NCI-H345 treated with DMSO at 0.1 percent for 48 hours (cell line): ENCODE measurements around the gene IQGAP1.
"Not testable (repeated sequence)": the region's sequence is repeated elsewhere in the genome, so short reads cannot be mapped to it uniquely, and the experiment has no call there.

Experiments used
- DNase-seq: peaks from one replicate; lab custom pipeline; 2025; ENCODE audit not compliant: unreplicated experiment; lab: John Stamatoyannopoulos, UW

The IQGAP1 gene

DNA sequence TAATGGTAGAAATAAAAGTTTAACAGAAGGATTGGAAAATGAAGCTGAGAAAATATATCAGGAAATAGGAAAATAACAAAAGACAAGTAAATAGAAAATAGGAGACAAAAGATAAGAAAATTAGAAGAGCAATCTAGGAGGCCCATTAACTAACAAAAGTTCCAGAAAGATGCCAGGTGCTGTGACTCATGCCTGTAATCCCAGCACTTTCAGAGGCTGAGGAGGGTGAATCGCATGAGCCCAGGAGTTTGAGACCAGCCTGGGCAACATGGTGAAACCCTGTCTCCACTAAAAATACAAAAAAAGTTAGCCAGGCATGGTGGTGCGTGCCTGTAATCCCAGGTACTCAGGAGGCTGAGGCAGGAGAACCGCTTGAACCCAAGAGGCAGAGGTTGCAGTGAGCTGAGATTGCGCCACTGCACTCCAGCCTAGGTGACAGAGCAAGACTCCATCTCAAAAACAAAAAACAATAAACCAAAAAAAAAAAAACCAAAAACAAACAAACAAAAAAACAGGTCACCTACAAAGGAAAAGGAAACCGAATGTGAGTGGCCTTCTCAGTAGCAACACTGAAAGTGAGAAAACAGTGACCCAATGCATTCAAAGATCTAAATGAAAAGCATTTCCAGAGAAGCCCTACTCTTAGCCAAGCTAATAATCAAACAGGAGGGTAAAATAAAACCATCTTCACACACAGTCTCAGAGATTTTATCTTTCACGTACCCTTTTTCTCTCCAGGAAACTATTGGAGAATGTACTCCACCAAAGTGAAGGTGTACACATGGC lies 136.2 kb downstream of the IQGAP1 start:
- DNase-seq: not testable (repeated sequence)

DNA sequence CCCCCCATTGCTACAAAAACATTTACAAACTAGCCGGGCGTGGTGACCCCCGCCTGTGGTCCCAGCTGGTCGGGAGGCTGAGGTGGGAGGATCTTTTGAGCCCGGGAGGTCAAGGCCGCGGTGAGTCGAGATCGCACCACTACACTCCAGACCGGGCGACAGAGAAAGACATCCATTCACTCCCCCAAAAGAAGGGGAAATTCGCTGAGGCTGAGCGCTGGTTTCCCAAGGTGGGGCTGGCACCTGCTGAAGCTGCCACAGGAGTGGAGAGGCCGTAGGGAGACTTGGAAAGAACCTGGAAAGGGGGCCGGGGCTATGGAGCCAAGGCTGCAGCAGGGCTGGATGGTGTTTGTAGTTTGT lies 140.9 kb downstream of the IQGAP1 start:
- no peak for DNase-seq

GRCh38 chr15:90529371-90530249 lies 141.6 kb downstream of the IQGAP1 start, which contains the start of gene CRTC3:
Gene CRTC3 (plus strand): TSS chr15:90529923. CDS start chr15:90530072, 149 bp downstream.
- no peak for DNase-seq

DNA sequence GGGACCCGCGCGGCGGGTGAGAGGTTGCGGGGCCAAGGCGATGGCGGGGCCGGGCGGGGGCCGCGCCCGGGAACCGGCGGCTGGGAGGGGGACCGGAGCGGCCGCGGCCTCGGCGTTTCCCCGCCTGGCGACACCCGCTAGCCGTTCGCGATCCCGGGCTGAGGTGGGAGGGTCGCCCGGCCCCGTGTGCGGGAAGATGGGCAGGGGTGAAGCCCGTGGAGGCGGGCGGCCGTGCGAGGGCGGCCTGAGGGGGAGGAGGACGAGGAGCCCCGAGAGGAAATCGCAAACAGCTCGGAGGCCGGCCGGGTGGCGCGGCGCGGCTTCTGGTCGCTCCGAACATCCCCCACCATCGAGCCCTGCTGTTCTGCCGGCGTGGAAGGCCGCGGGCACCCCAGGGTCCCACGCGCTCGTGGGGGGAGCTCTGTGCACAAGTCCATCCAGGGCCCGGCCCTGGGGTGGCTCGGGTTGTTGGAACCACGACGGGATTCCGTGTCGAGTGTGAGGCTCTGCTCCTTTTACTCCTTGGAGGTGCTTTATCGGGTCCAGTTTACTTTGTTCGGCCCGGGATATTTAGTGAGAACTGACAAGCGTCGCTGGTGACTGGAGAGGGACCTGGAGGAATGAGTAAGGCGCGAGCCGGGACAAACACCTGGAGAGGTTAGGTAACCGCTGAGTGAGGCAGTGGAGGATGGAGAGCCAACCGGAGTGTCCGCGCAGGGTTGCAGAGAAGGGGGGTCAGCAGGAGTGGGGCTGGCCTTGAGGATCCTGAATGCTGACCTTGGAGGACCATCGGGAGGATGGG lies 142.4 kb downstream of the IQGAP1 start:
- peak; percentile 8 for DNase-seq

DNA sequence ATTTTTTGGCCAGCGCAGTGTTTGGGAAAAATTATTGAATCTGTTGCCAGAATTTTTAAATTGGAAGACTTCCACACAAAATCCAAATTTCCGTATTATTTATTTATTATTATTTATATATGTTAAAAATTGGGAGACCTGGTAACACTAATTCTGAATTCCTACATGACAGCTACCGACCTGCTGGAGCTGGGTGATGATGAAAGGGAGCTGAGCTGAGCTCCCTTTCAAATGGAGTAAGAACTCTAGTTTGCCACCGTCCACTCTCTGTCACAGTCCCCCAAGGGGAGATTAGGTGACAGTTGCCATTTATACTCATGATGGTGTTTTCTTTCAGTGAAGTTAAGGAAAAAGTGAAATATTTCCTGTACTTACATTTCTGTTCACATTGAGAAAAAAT lies 143.1 kb downstream of the IQGAP1 start:
- DNase-seq: no peak

DNA sequence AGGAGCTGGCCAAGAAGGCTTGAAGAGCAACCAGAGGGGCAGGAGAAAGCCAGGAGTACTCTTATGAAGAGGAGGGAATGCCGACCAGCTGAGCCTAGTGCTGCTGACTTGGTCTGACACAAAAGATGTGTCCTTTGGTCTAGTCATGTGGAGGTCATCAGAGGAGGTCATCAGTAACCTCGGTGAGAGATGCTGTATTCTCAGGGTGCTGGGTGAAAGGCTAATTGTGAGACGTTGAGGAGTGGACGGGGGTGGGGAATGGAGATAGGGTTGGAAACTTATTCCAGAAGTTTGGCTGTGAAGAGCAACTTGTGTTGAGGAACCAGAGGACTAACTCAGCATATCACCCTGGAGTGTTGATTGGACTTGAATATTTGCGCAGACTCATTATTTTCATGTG lies 147.2 kb downstream of the IQGAP1 start:
- DNase-seq: no peak

- DNase-seq: no peak
Observed at GRCh38 chr15:90539789-90540188, 151.7 kb downstream of the IQGAP1 start.

GRCh38 chr15:90540768-90541167 lies 152.7 kb downstream of the IQGAP1 start:
- no peak for DNase-seq

- DNase-seq: no peak
Observed at GRCh38 chr15:90545095-90545494, 157.1 kb downstream of the IQGAP1 start.

DNA sequence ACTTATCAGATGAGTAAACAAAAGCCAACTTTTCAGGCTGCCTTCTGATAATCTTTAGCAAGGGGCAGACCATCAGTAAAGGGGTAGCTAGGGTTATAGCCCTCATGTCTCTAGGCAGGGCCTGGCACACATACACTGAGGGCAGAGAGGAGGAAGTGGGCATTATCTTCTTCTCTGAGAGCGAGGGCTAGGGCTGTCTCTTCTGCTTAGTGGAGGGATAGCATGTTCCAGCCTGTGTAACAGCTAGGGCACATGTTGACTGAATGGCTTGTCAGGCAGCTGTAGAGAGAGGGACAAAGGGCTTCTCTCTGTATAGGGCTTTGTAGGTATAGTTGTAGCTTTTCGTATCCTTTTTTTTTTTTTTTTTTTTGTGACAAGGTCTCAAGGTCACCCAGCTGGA lies 159.5 kb downstream of the IQGAP1 start:
- no peak for DNase-seq

DNA sequence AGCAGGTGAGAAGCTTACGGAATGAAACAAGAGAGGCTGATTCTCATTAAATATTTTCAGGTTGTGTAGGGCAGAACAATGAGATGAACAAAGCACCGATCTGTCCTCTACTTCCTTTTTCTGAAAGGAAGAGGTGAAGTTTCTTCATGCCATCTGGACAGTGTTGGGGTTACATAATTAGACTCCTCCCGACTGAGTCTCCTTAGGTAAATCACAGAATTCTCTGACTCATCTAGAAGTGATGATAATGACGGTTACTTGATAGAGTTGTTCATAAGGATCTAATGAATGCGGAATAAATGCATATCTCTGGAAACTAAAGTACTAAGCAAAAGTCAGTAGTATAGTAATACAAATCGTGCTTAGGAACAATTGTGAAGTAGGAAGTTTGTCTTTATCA lies 162.9 kb downstream of the IQGAP1 start:
- no peak for DNase-seq
